Measurements from ENCODE around the gene PLAAT4.
A peak's percentile ranks its signal among the peaks of the same experiment; 100 is the strongest.
"Not testable (repeated sequence)": the region's sequence is repeated elsewhere in the genome, so short reads cannot be mapped to it uniquely, and the experiment has no call there.

Gene PLAAT4

GRCh38 chr11:63530021-63530420, 6.6 kb upstream of the PLAAT4 start:
- DNase-seq: no peak
- Histone ChIP-seq H3K4me3 (ENCODE audit: low read depth, low read length) (no peak overlapping the region), H3K27ac (no peak overlapping the region), H3K27me3 (replicated peaks) (no peaks in the 10 kb centered on the region), H3K36me3 (replicated peaks) (no peaks in the 10 kb centered on the region)
- TF ChIP-seq CTCF (IDR thresholded peaks at IDR 0.05; ENCODE audit: low read depth, low read length, missing control alignments): no peak
- in situ Hi-C loops (cut with HindIII; ENCODE audit: low pct_ligation_motif_present, low sequenced_read_pairs): no loop called here

GRCh38 chr11:63531074-63531792, 5.4 kb upstream of the PLAAT4 start:
- H3K27me3 ChIP-seq (replicated peaks); H3K4me3 ChIP-seq (ENCODE audit: low read depth, low read length); in situ Hi-C loops (cut with HindIII; ENCODE audit: low pct_ligation_motif_present, low sequenced_read_pairs); H3K36me3 ChIP-seq (replicated peaks): not testable (repeated sequence)
- peak; percentile 95 for DNase-seq
- H3K27ac ChIP-seq: peak overlapping the region; percentile 45

GRCh38 chr11:63532117-63532516, 4.5 kb upstream of the PLAAT4 start:
- Histone ChIP-seq H3K27me3 (replicated peaks) (no peaks in the 10 kb centered on the region), H3K27ac (peak overlapping the region; percentile 45), H3K4me3 (ENCODE audit: low read depth, low read length) (no peak overlapping the region), H3K36me3 (replicated peaks) (no peaks in the 10 kb centered on the region)
- in situ Hi-C loops (cut with HindIII; ENCODE audit: low pct_ligation_motif_present, low sequenced_read_pairs): no loop called here
- DNase-seq: no peak
- no peak for TF ChIP-seq CTCF (IDR thresholded peaks at IDR 0.05; ENCODE audit: low read depth, low read length, missing control alignments)

- in situ Hi-C loops (cut with HindIII; ENCODE audit: low pct_ligation_motif_present, low sequenced_read_pairs): no loop called here
- no peak for DNase-seq
- no peak for TF ChIP-seq CTCF (IDR thresholded peaks at IDR 0.05; ENCODE audit: low read depth, low read length, missing control alignments)
- Histone ChIP-seq H3K4me3 (ENCODE audit: low read depth, low read length) (no peak overlapping the region), H3K36me3 (replicated peaks) (no peaks in the 10 kb centered on the region), H3K27ac (no peak overlapping the region), H3K27me3 (replicated peaks) (no peaks in the 10 kb centered on the region)
Observed at GRCh38 chr11:63532799-63533475, 3.7 kb upstream of the PLAAT4 start.

GRCh38 chr11:63534076-63534475, 2.5 kb upstream of the PLAAT4 start:
- no peak for DNase-seq
- TF ChIP-seq CTCF (IDR thresholded peaks at IDR 0.05; ENCODE audit: low read depth, low read length, missing control alignments): no peak
- H3K27ac ChIP-seq: no peak overlapping the region
- in situ Hi-C loops (cut with HindIII; ENCODE audit: low pct_ligation_motif_present, low sequenced_read_pairs): no loop called here
- H3K36me3 ChIP-seq (replicated peaks): no peaks in the 10 kb centered on the region
- no peak overlapping the region for H3K4me3 ChIP-seq (ENCODE audit: low read depth, low read length)
- no peaks in the 10 kb centered on the region for H3K27me3 ChIP-seq (replicated peaks)

GRCh38 chr11:63534895-63535461, 1.6 kb upstream of the PLAAT4 start:
- no peak overlapping the region for H3K27ac ChIP-seq
- no peak for DNase-seq
- in situ Hi-C loops (cut with HindIII; ENCODE audit: low pct_ligation_motif_present, low sequenced_read_pairs): no loop called here
- no peaks in the 10 kb centered on the region for H3K27me3 ChIP-seq (replicated peaks)
- H3K4me3 ChIP-seq (ENCODE audit: low read depth, low read length): no peak overlapping the region
- no peak for TF ChIP-seq CTCF (IDR thresholded peaks at IDR 0.05; ENCODE audit: low read depth, low read length, missing control alignments)
- no peaks in the 10 kb centered on the region for H3K36me3 ChIP-seq (replicated peaks)
